COLO829 (cell line): ENCODE results near the gene CDH10.

Experiments used
- DNase-seq: peaks from one replicate; pipeline ENCODE4 v3.0.0; 2012; ENCODE audit warnings: low spot score

CDH10 gene

GRCh38 chr5:24480952-24481351, 163.8 kb downstream of the CDH10 start:
- no peak for DNase-seq

- DNase-seq = no peak
Observed at GRCh38 chr5:24477958-24478357, 166.8 kb downstream of the CDH10 start.

GRCh38 chr5:24475101-24475500, 169.7 kb downstream of the CDH10 start:
- no peak for DNase-seq

- DNase-seq = no peak
Observed at GRCh38 chr5:24474685-24475084, 170.1 kb downstream of the CDH10 start.

- DNase-seq = no peak
Observed at GRCh38 chr5:24472518-24472917, 172.3 kb downstream of the CDH10 start.

- no peak for DNase-seq
Observed at GRCh38 chr5:24444414-24444813, 200.4 kb downstream of the CDH10 start.

GRCh38 chr5:24439465-24439864, 205.3 kb downstream of the CDH10 start:
- DNase-seq = no peak
